H7 (cell line): ENCODE measurements around the gene SLCO4A1. TPM values are rescaled to one million over a fixed set of nuclear protein-coding genes. Genes with fewer than 3 reads are reported as not detected.

Experiments
- DNase-seq: peaks from one replicate; pipeline ENCODE4 v3.0.0; 2012
- H3K27me3 ChIP-seq: 2 replicates; pipeline ENCODE4 v1.6.0; 2011; ENCODE audit warnings: mild to moderate bottlenecking, low read length; ENCODE audit not compliant: control insufficient read depth, insufficient read depth
- H3K36me3 ChIP-seq: replicated peaks from 2 replicates; pipeline ENCODE4 v1.5.1; 2011; ENCODE audit warnings: low read length; ENCODE audit not compliant: control insufficient read depth, insufficient read depth
- H3K4me3 ChIP-seq: 2 replicates; pipeline ENCODE4 v1.5.1; 2011; ENCODE audit warnings: low read depth, mild to moderate bottlenecking, control low read depth, low read length, moderate library complexity; ENCODE audit not compliant: insufficient read depth
- total RNA-seq: library from RNA; depleted of rRNA; stranded (reverse); fragments of >200 nt; shearing (Covaris generic); gene quantifications from 2 replicates; pipeline ENCODE4 v1.2.3, GENCODE V29; 2014

Gene SLCO4A1
- total RNA-seq, 1 experiment from 2014 or later = 14.6 TPM

DNA sequence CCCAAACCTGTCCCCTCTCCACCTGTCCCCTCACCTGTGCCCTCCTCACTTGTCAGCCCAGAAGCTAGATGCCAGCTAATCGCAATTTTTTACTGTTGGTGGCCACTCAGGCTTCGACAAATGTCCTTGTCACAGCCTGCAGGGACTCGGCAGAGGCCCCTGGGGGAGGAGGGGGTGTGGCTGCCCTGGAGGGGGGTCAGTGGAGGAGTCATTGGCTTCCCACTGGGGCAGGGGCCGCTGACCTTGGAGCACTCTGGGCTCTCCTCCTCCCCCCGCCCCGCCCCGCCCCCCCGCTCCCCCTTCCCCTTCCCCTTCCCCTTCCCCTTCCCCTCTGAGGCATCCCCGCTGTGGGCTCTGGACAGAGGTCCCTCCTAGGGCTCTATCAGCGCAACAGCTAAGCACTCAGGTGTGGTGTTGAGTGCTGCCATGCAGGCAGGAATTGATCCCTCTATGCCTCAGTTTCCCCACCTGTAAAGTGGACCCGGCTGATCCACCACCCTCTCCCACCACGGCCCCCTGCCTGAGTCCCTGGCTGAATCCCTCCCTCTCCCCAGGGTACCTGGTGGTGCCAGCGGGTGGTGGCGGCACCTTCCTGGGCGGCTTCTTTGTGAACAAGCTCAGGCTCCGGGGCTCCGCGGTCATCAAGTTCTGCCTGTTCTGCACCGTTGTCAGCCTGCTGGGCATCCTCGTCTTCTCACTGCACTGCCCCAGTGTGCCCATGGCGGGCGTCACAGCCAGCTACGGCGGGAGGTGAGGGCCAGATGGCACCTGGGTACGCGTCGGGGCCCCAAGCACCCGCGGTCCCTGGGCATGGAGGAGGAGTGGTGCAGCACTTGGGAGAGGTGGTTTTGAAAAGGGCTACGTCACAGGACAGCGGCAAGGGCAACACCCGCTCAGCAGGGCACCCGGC, 23.8 kb downstream of the SLCO4A1 start:
- DNase-seq = no peak
- Histone ChIP-seq H3K4me3 (no peak overlapping the region), H3K27me3 (no peaks in the 10 kb centered on the region), H3K36me3 (no peaks in the 10 kb centered on the region; the same call in 1 of the 2 replicates)

DNA sequence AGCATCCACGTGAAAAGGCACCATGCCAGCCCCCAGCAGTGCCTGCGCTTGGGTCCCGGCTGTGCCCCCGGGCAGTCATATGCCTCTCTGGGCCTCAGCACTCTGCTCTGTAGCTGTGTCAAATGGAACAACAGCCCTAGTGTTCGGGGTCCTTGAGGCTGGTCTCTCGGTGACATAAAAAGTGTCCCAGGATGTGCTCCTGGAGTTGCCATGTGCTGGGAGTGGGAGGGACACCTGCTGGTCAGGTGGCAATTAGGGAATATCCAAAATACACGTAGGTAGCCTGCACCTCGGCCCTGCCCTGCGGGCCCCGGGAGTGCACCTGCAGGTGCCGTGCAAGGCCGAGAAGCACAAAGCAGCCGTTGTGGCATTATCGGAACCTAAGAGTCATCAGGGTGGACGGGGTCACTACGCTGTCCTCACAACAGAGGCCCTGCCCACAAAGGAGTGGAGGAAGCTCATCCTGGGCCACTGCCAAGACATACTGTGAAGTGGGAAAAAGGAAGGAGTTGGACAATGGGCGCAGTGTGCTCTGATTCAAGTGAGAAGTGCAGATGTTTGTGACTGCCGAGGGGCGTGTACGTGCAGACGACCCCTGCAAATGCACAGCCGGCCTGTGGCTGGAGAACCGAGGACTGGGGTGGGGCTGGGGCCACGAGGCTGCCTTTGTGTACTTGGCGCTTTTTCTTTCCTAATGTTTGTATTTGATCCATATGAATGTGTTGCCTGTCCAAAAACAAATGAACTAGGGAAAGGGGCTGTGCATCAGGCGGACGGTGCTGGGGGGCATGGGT, 24.6 kb downstream of the SLCO4A1 start:
- Histone ChIP-seq H3K36me3 (no peaks in the 10 kb centered on the region; the same call in 1 of the 2 replicates), H3K4me3 (no peak overlapping the region), H3K27me3 (no peaks in the 10 kb centered on the region)
- DNase-seq = no peak

GRCh38 chr20:62667530-62668440, 25.5 kb downstream of the SLCO4A1 start:
- no peaks in the 10 kb centered on the region; the same call in 1 of the 2 replicates for H3K36me3 ChIP-seq
- no peak for DNase-seq
- no peak overlapping the region for H3K4me3 ChIP-seq
- no peaks in the 10 kb centered on the region for H3K27me3 ChIP-seq

- DNase-seq = peak; percentile 98
Observed at GRCh38 chr20:62668441-62669027, 26.2 kb downstream of the SLCO4A1 start.

DNA sequence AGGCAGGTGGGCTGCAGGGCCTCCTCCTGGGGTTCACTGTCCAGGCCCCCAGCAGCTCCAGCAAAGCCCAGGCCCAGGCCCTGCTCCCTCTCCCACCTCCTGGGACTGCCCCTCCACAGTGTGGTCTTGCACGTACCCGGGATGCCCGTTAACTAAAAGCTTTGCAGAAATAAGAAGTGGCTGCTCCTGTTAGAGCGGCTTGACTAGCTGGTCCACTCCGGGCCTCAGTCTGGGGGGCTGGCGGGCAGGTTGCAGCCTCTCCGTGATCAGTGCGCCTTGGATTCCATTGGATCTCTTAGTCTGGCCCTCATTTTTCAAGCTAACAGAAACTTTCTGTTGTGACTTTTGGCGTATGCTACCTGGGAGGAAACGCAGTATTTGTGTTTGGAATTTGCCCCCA, 26.9 kb downstream of the SLCO4A1 start:
- Histone ChIP-seq H3K27me3 (no peaks in the 10 kb centered on the region), H3K4me3 (no peak overlapping the region), H3K36me3 (no peaks in the 10 kb centered on the region; the same call in 1 of the 2 replicates)

More at GRCh38 chr20:62668441-62669027, 26.2 kb downstream of the SLCO4A1 start:
- Histone ChIP-seq H3K36me3 (no peaks in the 10 kb centered on the region; the same call in 1 of the 2 replicates), H3K4me3 (no peak overlapping the region), H3K27me3 (no peaks in the 10 kb centered on the region)

GRCh38 chr20:62670156-62670555, 27.9 kb downstream of the SLCO4A1 start:
- no peak for DNase-seq
- Histone ChIP-seq H3K36me3 (no peaks in the 10 kb centered on the region; the same call in 1 of the 2 replicates), H3K4me3 (no peak overlapping the region), H3K27me3 (no peaks in the 10 kb centered on the region)

More for the DNA sequence above, 26.9 kb downstream of the SLCO4A1 start:
- DNase-seq = no peak

GRCh38 chr20:62670998-62671397, 28.7 kb downstream of the SLCO4A1 start:
- Histone ChIP-seq H3K27me3 (no peaks in the 10 kb centered on the region), H3K36me3 (no peaks in the 10 kb centered on the region; the same call in 1 of the 2 replicates), H3K4me3 (no peak overlapping the region)
- DNase-seq = no peak

GRCh38 chr20:62671765-62672164, 29.5 kb downstream of the SLCO4A1 start:
- no peak overlapping the region for H3K4me3 ChIP-seq
- H3K27me3 ChIP-seq = no peaks in the 10 kb centered on the region
- H3K36me3 ChIP-seq = no peaks in the 10 kb centered on the region; the same call in 1 of the 2 replicates
- no peak for DNase-seq

GRCh38 chr20:62674370-62674769, 32.1 kb downstream of the SLCO4A1 start:
- no peak for DNase-seq
- no peaks in the 10 kb centered on the region for H3K27me3 ChIP-seq
- no peak overlapping the region for H3K4me3 ChIP-seq
- H3K36me3 ChIP-seq = no peaks in the 10 kb centered on the region

GRCh38 chr20:62675156-62675876, 33.0 kb downstream of the SLCO4A1 start:
- Histone ChIP-seq H3K27me3 (no peaks in the 10 kb centered on the region), H3K36me3 (no peaks in the 10 kb centered on the region), H3K4me3 (no peak overlapping the region)
- DNase-seq = no peak

- DNase-seq = no peak
- no peaks in the 10 kb centered on the region for H3K36me3 ChIP-seq
- no peak overlapping the region for H3K4me3 ChIP-seq
- no peaks in the 10 kb centered on the region for H3K27me3 ChIP-seq
Observed at GRCh38 chr20:62675877-62676260, 33.6 kb downstream of the SLCO4A1 start.

DNA sequence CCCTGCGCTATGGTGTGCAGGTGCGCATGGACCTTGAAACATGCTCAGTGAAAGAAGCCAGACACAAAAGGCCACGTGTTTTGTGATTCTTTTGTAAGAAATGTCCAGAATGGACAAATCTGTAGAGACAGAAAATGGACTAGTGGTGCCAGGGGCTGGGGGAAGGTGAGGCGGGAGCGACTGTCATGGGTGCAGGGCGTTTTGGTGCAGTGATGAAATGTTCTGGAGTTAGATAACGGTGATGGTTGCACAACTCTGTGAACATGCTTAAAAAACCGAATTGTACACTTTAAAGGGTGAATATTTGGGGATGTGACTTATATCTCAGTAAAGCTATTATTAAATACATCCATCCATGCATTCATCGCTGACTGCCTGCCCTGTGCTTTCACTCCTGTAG, 34.7 kb downstream of the SLCO4A1 start:
- Histone ChIP-seq H3K36me3 (no peaks in the 10 kb centered on the region), H3K4me3 (no peak overlapping the region), H3K27me3 (no peaks in the 10 kb centered on the region)
- no peak for DNase-seq

DNA sequence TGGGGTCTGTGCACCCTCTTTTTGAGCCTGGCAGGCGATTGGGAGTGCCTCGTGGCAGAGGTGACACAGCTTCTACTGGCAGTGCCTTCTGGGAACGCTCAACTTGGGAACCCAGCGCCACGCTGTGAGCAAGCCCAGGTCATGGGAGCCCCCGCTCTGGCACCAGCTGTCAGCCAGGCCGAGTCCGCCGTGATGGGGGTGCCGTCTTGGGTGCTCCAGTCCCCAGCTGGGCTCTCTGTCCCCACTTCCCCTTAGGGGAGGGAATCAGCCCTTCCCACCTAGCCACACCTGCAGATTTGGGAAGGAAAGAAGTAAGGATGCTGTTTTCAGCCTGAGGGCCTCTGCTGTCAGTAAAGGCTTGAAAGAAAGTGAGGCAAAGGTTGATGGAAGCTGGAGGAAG, 35.4 kb downstream of the SLCO4A1 start:
- no peak for DNase-seq
- H3K4me3 ChIP-seq = no peak overlapping the region
- no peaks in the 10 kb centered on the region for H3K36me3 ChIP-seq
- no peaks in the 10 kb centered on the region for H3K27me3 ChIP-seq
